Left cardiac atrium (tissue), 4 donors: Measurements from ENCODE around the gene GPC6. TPM values are rescaled to one million over a fixed set of nuclear protein-coding genes. Genes with fewer than 3 reads are reported as not detected.

ENCODE experiments used
- ATAC-seq, 2 donors: fragments of 200-7000 bp; cut with Tn5 transposase; one replicate each; pipeline ENCODE4 v1.9.1; 2020; ENCODE audit warnings: mild to moderate bottlenecking in 2 of 2, moderate library complexity in 2 of 2
- DNase-seq: peaks from one replicate; pipeline ENCODE4 v3.0.0-alpha.2; 2020
- intact Hi-C, 2 donors: fragments of 100-400 bp; cut with DNase I; formaldehyde crosslinking; loops; one replicate each; pipeline versions ENCODE4 v1.14.1 to v1.15.1; 2022 to 2023
- total RNA-seq, 2 donors: library from RNA; stranded (reverse); fragmentation: NEBNext Ultra II Directional; extraction: Animal tissue kit (Norgen Biotek cat#: 25700); gene quantifications; one replicate each; pipeline ENCODE4 v1.2.1, GENCODE V29; 2021
- donor health status: DM: no; HTN: yes; CAD: no.
- donor health status: DM: no; HTN: yes; CAD: no; lungs with severe emphysema.
- donor health status: DM: yes; HTN: yes; CAD: no.
- donor health status: Dilated cardiomyopathy.

GPC6 gene
- total RNA-seq, 2 donors from 2014 or later, result 2.8 to 5.4 TPM

DNA sequence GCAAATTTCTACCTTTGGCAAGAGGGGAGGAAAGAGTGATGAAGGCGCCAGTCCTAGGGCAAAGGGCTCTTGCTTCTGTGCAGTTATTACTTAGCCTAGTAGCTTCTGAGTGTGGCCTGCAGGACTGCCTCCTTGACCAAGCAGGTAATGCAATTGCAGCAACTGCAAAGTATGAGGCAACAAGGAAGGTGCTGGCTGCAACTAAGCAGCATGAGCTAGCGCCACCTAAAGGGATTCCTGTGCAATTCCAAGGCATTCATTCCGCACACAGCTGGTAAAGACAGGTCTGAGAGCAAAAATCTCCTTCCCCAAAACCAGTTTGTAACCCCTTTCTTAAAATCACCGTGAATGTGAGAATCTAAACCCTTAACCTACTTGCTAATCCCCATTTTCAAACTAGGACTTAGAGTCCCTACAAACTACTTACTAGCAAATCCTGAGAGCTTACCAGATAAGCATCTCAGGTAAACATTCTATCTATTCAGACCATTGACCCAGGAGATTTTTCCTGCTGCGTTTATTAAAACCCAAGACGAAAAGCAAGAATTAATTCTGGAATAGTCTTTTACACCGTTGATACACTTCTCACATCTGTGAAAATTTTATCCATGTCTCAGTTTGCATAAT, 1190.0 kb downstream of the GPC6 start:
- DNase-seq (no peak), ATAC-seq (no peak)
- intact Hi-C loops, result no loop called here

DNA sequence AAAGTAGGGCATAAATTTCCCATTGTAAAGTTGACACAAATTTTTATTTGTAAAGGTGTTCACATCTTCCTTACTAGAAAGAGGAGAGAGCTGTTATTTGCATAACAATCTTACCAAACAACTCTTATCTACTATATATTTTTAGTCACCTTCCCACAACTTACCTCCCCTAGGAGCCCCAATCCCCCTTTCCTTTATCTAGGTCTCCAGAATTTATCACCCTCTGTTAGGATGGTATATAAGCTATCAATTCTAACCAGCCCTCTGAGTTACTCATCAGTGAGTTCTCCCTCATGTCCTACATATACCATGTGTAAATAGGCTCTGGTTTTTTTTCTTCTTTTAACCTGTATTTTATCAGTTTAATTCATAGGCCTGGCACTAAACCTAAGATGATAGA, 1190.7 kb downstream of the GPC6 start:
- intact Hi-C loops, result no loop called here
- DNase-seq (no peak), ATAC-seq (no peak)

DNA sequence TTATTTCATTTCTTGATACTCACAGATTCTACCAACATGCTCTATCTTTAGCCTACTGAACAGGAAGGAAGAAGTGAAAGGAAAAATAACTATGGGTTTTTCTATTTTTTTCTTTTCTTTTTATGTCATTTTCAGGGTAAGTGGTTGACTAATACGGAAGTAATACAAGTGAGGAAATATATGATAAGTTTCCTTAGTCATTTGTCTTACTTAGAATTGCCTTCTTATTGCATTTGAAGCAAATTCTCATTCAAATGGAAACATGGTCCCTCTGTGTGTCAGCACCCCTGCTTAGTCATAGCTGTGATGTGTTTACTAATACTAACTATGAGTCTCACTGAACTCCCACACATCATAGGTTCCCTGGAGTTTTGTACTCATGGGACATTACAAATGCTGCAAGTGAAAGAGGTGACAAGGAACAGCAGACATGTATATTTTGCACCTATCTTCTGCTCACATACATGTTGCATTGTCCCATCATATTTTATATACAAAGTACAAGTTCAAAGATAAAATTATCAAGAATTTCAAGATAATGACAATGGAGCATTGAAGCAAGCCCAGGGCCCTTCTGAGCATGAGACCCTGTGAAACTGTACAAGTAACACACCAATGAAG, 1192.8 kb downstream of the GPC6 start:
- no peak for DNase-seq
- ATAC-seq, result no peak
- intact Hi-C loops, result no loop called here

DNA sequence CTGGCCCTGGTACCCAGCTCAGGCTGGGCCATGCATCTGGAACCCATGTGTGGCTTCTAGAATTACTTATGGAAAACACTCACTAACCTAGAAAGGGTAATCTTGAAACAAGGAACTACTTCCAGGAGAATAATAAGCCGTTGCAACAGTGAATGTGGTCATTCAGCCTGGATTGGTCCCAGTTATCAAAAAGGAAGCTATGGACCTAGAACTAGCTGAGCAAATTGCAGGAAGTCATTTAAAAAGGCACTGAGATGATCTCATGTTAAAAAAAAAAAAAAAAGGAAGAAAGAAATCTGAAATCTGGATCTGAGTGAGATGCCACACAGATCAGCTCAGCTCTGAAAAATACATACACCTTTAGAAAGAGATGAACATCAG, 1193.3 kb downstream of the GPC6 start:
- intact Hi-C loops, result no loop called here
- ATAC-seq, result no peak
- DNase-seq, result no peak

DNA sequence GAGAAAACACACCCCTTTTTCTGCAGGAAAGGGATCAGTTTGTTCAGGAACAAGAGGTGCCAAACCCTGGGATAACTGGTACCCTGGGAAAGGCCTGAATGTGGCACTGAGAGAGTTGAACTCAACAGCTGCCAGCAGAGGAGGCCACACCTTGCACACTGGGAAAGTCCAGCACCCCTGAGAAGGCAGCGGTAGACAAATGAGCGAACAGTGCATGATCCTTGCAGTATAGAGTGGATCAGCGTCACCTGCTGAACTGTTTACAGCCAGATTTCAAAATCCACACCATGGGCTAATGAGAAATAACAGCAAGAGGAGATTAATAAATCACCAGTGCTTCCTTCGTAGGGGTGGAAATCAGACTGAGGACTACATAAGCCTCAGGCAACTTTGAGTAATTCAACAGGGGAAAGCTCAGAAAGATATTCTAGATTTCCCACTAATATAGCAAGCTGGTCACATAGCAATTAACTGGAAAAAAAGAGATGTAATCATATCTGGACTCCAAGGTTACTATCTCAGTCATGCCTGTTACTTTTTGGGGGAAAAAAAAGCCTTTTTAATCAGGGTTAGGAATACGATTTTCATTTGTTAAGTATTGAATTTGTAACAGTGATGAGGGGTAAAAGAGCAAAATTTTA, 1200.8 kb downstream of the GPC6 start:
- ATAC-seq (no peak), DNase-seq (no peak)
- intact Hi-C loops, result no loop called here

DNA sequence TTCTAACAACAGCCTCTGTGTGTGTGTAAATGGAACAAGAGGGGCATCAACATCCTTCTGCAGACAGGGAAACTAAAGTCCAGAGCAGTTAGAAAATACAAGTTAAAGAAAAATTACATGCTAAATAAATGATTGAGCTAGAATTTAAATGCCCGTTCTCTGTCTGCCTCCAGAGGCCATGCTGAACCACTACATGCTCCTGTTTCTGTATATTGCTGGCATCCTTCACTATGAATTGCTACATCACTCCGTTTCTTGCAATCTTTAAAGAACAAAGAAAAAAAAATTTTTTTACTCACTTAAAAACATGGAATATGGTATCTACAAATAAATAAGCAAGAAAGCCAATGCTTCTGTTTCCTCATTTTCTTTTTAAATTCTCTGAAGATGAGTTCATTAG, 1205.0 kb downstream of the GPC6 start:
- ATAC-seq, result no peak
- intact Hi-C loops, result no loop called here
- DNase-seq, result no peak

DNA sequence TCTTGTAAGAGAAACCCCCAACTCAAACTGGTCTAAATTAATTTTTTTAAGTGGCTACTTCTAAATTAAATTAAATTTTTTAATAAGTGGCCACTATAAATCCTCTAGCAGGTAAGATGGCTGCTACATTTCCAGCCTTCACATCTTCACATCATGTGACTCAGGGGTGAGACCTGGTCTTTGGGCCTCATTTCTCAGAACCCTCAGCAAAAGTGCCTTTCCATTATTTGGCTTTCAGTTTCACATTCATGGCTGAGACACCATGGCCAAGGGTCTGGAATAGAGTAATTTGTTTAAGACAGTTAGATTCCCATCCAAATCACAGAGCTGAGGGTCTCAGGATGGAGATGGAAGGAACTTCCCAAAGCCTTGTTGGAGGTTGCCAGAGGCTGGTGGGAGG, 1205.4 kb downstream of the GPC6 start:
- DNase-seq, result no peak
- ATAC-seq, result no peak
- intact Hi-C loops, result no loop called here

DNA sequence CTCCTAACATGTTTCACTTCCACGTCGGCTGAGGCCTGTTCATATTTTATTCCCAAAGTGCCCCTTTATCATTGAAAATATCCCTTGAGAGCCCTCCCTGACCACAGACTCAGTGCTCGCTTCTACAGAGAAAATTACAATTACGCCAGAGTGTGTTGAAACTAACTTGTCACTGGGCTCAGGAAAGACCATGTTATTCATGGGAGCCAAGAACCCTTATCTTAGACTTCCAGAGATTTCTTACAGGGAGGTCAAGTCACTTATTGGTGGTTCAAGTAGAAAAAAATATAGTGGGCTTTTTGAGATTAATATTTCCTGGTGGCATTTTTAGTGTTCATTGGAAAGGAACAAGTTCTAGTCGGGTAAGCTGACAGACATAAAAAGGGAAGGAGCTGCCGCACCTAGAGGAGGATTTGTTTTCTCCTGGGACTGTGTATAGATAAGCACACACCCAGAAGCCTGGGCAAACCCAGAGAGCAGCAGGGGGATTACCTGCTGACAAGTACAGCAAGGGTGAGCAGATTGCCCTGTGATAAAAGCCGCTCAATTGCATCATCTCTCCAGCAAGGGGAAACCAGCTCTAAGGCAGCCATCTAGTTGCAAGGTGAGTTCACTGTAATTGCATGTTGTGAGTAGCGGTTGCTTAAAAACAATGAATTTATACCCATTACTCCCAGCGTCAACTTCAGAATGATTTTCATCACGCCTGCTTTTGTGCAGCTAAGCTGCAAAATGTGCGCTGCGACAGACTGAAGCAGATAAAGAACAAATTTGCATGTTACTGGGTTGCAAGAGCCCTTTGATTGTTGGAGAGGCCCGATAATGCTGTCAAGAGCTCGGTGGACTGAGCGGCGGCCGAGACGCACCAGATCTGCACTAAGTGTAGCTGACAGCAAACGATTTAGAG, 1206.7 kb downstream of the GPC6 start:
- peak; percentile 22 for DNase-seq
- intact Hi-C loops, result no loop called here
- peak; percentile 53 to 89 for ATAC-seq

DNA sequence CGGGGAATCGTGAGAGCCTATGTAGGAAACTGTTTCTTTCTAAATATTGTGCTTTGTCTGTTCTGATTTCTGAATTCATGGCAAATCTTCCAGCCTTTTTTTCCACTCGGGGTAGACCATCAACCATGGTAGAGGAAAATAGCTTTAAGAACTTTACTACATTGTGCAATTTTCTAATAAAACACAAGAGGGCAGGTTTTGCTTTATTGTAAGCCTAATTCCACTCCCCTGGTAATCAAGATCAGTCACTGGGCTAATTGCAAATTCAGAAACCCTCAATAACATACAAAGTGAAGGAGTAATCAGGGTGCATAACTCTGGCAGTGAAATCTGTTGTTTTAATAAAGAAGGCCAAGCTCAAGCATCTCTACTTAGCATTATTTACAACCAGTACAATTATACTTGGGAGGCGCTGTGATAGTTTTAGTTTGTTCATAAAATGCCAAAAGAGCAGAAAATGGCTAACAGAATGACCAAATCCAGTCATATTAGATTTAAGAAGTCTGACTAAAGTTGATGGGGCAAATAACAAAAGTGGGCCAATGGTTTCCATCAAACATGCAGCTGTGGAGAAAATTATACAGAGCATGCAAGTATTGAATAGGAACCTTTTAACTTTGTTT, 1209.1 kb downstream of the GPC6 start:
- intact Hi-C loops, result loop anchor here (1.0 to 5.0 kb wide), 2 partner anchors 182 kb away; no protein-coding TSS in a partner anchor
- peak; percentile 48 to 72 for ATAC-seq

DNA sequence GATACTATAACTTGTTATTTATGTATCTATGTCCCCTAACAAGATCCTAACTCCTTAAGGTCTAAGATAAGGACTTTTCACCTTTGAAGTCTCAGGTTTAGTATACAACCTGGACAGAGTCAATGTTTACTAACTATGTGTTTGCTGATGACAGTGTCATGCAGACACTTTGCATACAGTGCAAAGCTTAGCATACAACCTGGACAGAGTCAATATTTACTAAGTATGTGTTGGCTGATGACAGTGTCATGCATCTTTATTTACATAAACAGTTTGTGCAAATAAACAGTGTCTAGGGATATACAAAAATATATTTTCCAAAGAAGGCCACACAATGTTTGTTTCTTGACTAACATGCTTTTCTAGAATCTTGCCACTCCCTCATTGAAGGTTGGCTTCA, 1218.2 kb downstream of the GPC6 start:
- ATAC-seq, result no peak
- DNase-seq, result no peak
- intact Hi-C loops, result no loop called here

More for the DNA sequence above, 1209.1 kb downstream of the GPC6 start:
- DNase-seq, result no peak

DNA sequence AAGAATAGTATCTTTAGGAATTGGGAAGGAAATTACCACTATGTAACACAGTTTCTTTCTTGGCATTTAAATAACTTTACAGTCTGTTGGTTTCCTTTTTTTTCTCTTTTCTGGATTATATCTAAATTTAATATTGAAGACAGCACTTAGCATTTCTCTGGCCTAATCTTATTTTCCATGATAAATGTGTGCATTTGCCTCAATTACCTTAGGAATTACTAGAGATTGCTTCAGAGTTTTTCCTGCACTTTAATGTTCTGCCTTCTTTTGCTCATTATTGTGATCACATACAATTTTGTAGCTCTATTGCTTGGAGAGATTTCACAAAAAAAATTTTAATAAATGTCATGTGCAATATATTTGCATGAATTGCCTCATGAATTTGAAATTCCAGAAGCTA, 1227.7 kb downstream of the GPC6 start:
- intact Hi-C loops, result loop anchor here in 1 of 2 donors (10.0 kb wide), 1 partner anchor 830 kb away; no protein-coding TSS in a partner anchor
- ATAC-seq (no peak), DNase-seq (no peak)

DNA sequence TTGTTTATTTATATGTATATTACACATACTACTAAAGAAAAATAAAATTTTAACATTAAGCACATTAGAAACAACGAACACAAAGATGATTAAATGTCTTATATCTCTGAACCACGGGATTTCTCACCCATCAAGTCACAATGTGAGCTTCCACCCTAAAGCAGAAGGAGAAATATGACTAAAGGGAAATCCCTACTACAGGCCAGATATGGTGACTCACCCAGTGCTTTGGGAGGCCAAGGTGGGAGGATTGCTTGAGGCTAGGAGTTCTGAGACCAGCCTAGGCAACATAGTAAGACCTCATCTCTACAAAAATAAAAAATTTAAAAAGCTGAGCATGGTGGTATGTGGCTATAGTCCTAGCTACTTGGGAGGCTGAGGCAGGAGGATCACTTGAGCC, 1228.3 kb downstream of the GPC6 start:
- intact Hi-C loops, result loop anchor here in 1 of 2 donors (10.0 kb wide), 1 partner anchor 830 kb away; no protein-coding TSS in a partner anchor
- no peak for DNase-seq
- ATAC-seq, result no peak

DNA sequence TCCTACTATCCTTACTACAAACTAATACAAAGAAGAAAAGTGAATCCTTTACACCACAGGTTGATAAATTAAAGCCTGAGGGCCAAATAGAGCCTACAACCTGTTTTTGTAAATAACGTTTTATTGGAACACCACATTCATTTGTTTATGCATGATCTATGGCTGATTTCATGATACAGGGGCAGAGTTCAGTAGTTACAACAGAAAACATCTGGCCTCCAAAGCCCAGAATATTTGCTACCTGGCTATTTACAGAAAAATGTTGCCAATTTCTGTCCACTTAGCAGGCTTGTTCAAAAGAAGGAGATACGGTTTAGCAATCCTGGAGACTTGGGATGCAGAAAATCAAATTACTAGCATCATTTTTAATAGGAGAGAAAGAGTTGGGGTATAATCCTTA, 1228.8 kb downstream of the GPC6 start:
- DNase-seq (no peak), ATAC-seq (no peak)
- intact Hi-C loops, result loop anchor here in 1 of 2 donors (10.0 kb wide), 1 partner anchor 829 kb away; no protein-coding TSS in a partner anchor
